AG04450 (cell line): ENCODE measurements around the gene IZUMO4. TPM values are rescaled to one million over a fixed set of nuclear protein-coding genes. Genes with fewer than 3 reads are reported as not detected.

Source experiments
- CTCF ChIA-PET: fragments of 300-600, 350-600 bp; formaldehyde crosslinking; extraction: SDS; loops from one replicate; lab custom pipeline; 2022; ENCODE audit warnings: antibody characterized with exemption, inconsistent platforms; lab: Charles Lee
- POLR2A ChIA-PET: fragments of 350-600 bp; formaldehyde crosslinking; extraction: SDS; loops from one replicate; lab custom pipeline; 2021; ENCODE audit warnings: antibody characterized with exemption, inconsistent platforms; lab: Yijun Ruan, JAX
- DNase-seq: peaks from one replicate; pipeline ENCODE4 v3.0.0-alpha.2; 2011; ENCODE audit warnings: low read depth, low spot score
- H3K27ac ChIP-seq: one replicate; pipeline ENCODE4 v1.5.1; 2012; ENCODE audit warnings: low read depth, low read length, control low read depth
- H3K27me3 ChIP-seq: one replicate; pipeline ENCODE4 v1.6.0; 2012; ENCODE audit warnings: low read length; ENCODE audit not compliant: control insufficient read depth, insufficient read depth
- H3K4me3 ChIP-seq: 2 replicates; pipeline ENCODE4 v1.5.1; 2011; ENCODE audit warnings: mild to moderate bottlenecking, low read depth, low read length, control low read depth
- H3K9me3 ChIP-seq: 2 replicates; pipeline ENCODE4 v1.5.1; 2012; ENCODE audit warnings: low read length; ENCODE audit not compliant: control insufficient read depth, insufficient read depth
- CTCF ChIP-seq: IDR thresholded peaks from 2 replicates; pipeline ENCODE4 v1.5.1; 2011; ENCODE audit warnings: low read depth, low read length, control low read depth, inconsistent platforms
- polyA plus RNA-seq: library from polyadenylated mRNA; depleted of rRNA; stranded (reverse); fragments of >200 nt; gene quantifications from 2 replicates; pipeline ENCODE4 v1.2.3, GENCODE V29; 2011

IZUMO4 gene
- polyA plus RNA-seq, 1 experiment: 0.56 TPM

- ChIA-PET CTCF (no interaction called here), POLR2A (no interaction called here)
- no peak overlapping the region for H3K4me3 ChIP-seq
- no peaks in the 10 kb centered on the region for H3K27me3 ChIP-seq
- H3K9me3 ChIP-seq: peaks cover 10% of the 10 kb centered on the region
- no peak for TF ChIP-seq CTCF
- no peak overlapping the region for H3K27ac ChIP-seq
- no peak for DNase-seq
These were observed 5.0 kb downstream of the IZUMO4 start for GRCh38 chr19:2101417-2102335.

GRCh38 chr19:2103045-2103707, 6.5 kb downstream of the IZUMO4 start:
- Histone ChIP-seq H3K27ac (no peak overlapping the region), H3K4me3 (no peak overlapping the region), H3K27me3 (no peaks in the 10 kb centered on the region), H3K9me3 (peaks cover 11% of the 10 kb centered on the region)
- ChIA-PET CTCF (no interaction called here), POLR2A (no interaction called here)
- TF ChIP-seq CTCF: no peak
- DNase-seq: no peak

- TF ChIP-seq CTCF: no peak
- no peak for DNase-seq
- Histone ChIP-seq H3K9me3 (peaks cover 14% of the 10 kb centered on the region), H3K27ac (no peak overlapping the region), H3K4me3 (no peak overlapping the region), H3K27me3 (no peaks in the 10 kb centered on the region)
- CTCF ChIA-PET: no interaction called here
- POLR2A ChIA-PET: no interaction called here
These were observed 11.7 kb downstream of the IZUMO4 start for GRCh38 chr19:2108251-2109016.

- no peak for TF ChIP-seq CTCF
- Histone ChIP-seq H3K9me3 (peaks cover 14% of the 10 kb centered on the region), H3K27ac (no peak overlapping the region), H3K27me3 (no peaks in the 10 kb centered on the region), H3K4me3 (no peak overlapping the region)
- no peak for DNase-seq
- ChIA-PET POLR2A (no interaction called here), CTCF (no interaction called here)
These were observed 12.5 kb downstream of the IZUMO4 start for GRCh38 chr19:2109046-2109864.
